Measurements from ENCODE around the gene SIM2. TPM values are rescaled to one million over a fixed set of nuclear protein-coding genes. Genes with fewer than 3 reads are reported as not detected.

The SIM2 gene
- polyA plus RNA-seq, 1 donor from 2014 or later: not detected

DNA sequence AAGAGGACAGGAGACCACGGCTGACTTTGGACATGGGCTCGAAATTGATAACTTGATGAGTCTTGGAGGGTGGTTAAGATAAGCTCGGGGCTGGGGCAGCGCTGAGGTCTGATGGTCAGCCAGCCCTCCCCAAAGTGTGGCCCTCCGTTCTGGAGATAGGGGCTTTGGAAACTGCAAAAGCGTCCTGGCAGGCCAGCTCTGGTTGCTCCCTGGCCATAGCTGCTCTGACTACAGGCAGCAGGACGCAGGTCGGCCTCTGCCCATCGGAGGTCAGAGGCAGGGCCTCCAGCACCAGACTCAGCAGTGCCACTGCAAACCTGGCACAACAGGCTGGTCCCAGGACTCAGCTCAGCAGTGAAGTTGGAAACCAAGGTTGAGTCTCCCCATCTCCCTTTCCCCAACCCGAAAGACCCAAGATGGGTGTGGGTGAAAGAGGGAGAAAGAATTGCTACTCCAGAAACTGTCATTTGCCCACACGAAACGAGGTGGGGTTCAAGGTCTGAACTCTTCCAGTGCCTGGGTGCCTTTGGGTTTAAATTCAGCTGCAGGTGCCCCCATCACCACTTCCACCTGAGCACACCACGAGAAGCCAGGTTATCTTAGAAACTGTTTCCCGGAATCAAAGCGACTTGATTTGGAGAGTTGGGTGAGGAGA lies 4.8 kb downstream of the SIM2 start:
- no peaks in the 10 kb centered on the region for H3K36me3 ChIP-seq (ENCODE audit: insufficient read depth, low read length)
- H3K27me3 ChIP-seq (ENCODE audit: insufficient read depth, low read depth, low read length): peaks cover 99% of the 10 kb centered on the region
- no peak overlapping the region for H3K9ac ChIP-seq (ENCODE audit: low read length)
- H3K9me3 ChIP-seq (ENCODE audit: low read length): no peaks in the 10 kb centered on the region
- TF ChIP-seq EP300 (conservative IDR thresholded peaks at IDR 0.05; ENCODE audit: poor library complexity, severe bottlenecking): no peak
- no peak for TF ChIP-seq SMC3 (conservative IDR thresholded peaks at IDR 0.05; ENCODE audit: poor library complexity)
- TF ChIP-seq, protein P1, sequence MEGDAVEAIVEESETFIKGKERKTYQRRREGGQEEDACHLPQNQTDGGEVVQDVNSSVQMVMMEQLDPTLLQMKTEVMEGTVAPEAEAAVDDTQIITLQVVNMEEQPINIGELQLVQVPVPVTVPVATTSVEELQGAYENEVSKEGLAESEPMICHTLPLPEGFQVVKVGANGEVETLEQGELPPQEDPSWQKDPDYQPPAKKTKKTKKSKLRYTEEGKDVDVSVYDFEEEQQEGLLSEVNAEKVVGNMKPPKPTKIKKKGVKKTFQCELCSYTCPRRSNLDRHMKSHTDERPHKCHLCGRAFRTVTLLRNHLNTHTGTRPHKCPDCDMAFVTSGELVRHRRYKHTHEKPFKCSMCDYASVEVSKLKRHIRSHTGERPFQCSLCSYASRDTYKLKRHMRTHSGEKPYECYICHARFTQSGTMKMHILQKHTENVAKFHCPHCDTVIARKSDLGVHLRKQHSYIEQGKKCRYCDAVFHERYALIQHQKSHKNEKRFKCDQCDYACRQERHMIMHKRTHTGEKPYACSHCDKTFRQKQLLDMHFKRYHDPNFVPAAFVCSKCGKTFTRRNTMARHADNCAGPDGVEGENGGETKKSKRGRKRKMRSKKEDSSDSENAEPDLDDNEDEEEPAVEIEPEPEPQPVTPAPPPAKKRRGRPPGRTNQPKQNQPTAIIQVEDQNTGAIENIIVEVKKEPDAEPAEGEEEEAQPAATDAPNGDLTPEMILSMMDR (IDR thresholded peaks at IDR 0.05; ENCODE audit: poor library complexity, severe bottlenecking): no peak
- TF ChIP-seq TAF1 (IDR thresholded peaks at IDR 0.05; ENCODE audit: low read depth): no peak
- TF ChIP-seq RAD21 (conservative IDR thresholded peaks at IDR 0.05): no peak
- TF ChIP-seq, protein P2, sequence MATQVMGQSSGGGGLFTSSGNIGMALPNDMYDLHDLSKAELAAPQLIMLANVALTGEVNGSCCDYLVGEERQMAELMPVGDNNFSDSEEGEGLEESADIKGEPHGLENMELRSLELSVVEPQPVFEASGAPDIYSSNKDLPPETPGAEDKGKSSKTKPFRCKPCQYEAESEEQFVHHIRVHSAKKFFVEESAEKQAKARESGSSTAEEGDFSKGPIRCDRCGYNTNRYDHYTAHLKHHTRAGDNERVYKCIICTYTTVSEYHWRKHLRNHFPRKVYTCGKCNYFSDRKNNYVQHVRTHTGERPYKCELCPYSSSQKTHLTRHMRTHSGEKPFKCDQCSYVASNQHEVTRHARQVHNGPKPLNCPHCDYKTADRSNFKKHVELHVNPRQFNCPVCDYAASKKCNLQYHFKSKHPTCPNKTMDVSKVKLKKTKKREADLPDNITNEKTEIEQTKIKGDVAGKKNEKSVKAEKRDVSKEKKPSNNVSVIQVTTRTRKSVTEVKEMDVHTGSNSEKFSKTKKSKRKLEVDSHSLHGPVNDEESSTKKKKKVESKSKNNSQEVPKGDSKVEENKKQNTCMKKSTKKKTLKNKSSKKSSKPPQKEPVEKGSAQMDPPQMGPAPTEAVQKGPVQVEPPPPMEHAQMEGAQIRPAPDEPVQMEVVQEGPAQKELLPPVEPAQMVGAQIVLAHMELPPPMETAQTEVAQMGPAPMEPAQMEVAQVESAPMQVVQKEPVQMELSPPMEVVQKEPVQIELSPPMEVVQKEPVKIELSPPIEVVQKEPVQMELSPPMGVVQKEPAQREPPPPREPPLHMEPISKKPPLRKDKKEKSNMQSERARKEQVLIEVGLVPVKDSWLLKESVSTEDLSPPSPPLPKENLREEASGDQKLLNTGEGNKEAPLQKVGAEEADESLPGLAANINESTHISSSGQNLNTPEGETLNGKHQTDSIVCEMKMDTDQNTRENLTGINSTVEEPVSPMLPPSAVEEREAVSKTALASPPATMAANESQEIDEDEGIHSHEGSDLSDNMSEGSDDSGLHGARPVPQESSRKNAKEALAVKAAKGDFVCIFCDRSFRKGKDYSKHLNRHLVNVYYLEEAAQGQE (IDR thresholded peaks at IDR 0.05; ENCODE audit: borderline replicate concordance): no peak
- TF ChIP-seq EZH2 (IDR thresholded peaks at IDR 0.05; ENCODE audit: borderline replicate concordance, insufficient read depth, low read length, poor library complexity, severe bottlenecking): no peak
- no peak for TF ChIP-seq POLR2AphosphoS5 (IDR thresholded peaks at IDR 0.05)
- TF ChIP-seq MXI1 (conservative IDR thresholded peaks at IDR 0.05; ENCODE audit: poor library complexity, severe bottlenecking): no peak
- no peak overlapping the region for H3K27ac ChIP-seq (ENCODE audit: low read length)
- no peak overlapping the region for H3K4me2 ChIP-seq (ENCODE audit: low read length)
- no peaks in the 10 kb centered on the region for H3F3A ChIP-seq (ENCODE audit: insufficient read depth, low read length, poor library complexity, severe bottlenecking)
- H3K79me2 ChIP-seq (replicated peaks; ENCODE audit: insufficient read depth, low read length): no peaks in the 10 kb centered on the region
- H3K9me2 ChIP-seq (ENCODE audit: insufficient read depth, low read length): no peaks in the 10 kb centered on the region
- no peaks in the 10 kb centered on the region for H4K20me1 ChIP-seq (ENCODE audit: insufficient read depth)
- H2AFZ ChIP-seq (ENCODE audit: low read depth, low read length): no peak overlapping the region
- no peak overlapping the region for H3K4me3 ChIP-seq (ENCODE audit: low read length)

DNA sequence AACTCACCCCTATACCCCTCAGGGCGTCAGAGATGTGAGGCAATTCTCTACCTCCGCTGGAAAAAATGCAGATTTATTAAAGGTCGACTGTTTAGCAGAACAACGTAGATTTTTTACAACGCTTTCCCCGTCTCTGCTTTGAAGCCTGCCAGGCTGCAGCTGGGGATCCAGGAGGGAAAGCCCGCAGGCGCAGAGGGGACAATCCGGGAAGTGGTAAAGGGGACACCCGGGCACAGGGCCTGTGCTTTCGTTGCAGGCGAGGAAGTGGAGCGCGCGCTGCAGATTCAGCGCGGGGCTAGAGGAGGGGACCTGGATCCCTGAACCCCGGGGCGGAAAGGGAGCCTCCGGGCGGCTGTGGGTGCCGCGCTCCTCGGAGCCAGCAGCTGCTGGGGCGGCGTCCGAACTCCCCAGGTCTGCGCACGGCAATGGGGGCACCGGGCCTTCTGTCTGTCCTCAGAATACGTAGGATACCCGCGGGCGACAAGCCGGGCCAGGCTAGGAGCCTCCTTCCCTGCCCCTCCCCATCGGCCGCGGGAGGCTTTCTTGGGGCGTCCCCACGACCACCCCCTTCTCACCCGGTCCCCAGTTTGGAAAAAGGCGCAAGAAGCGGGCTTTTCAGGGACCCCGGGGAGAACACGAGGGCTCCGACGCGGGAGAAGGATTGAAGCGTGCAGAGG lies 5.5 kb downstream of the SIM2 start:
- Histone ChIP-seq H3K79me2 (replicated peaks; ENCODE audit: insufficient read depth, low read length) (no peaks in the 10 kb centered on the region), H4K20me1 (ENCODE audit: insufficient read depth) (no peaks in the 10 kb centered on the region), H3F3A (ENCODE audit: insufficient read depth, low read length, poor library complexity, severe bottlenecking) (no peaks in the 10 kb centered on the region), H2AFZ (ENCODE audit: low read depth, low read length) (no peak overlapping the region), H3K9ac (ENCODE audit: low read length) (no peak overlapping the region), H3K9me3 (ENCODE audit: low read length) (no peaks in the 10 kb centered on the region), H3K9me2 (ENCODE audit: insufficient read depth, low read length) (no peaks in the 10 kb centered on the region), H3K27me3 (ENCODE audit: insufficient read depth, low read depth, low read length) (peaks cover 100% of the 10 kb centered on the region), H3K27ac (ENCODE audit: low read length) (no peak overlapping the region), H3K36me3 (ENCODE audit: insufficient read depth, low read length) (no peaks in the 10 kb centered on the region), H3K4me2 (ENCODE audit: low read length) (no peak overlapping the region), H3K4me3 (ENCODE audit: low read length) (no peak overlapping the region)
- peak; percentile 85 for TF ChIP-seq EZH2 (IDR thresholded peaks at IDR 0.05; ENCODE audit: borderline replicate concordance, insufficient read depth, low read length, poor library complexity, severe bottlenecking)
- no peak for TF ChIP-seq TAF1 (IDR thresholded peaks at IDR 0.05; ENCODE audit: low read depth)
- peak; percentile 47 for TF ChIP-seq POLR2AphosphoS5 (IDR thresholded peaks at IDR 0.05)
